HG03575 (cell line): ENCODE measurements around the gene SMLR1.

Experiments used
- ATAC-seq: cut with Tn5 transposase; IDR thresholded peaks from one replicate; pipeline ENCODE4 v1.9.1; 2021; ENCODE audit not compliant: unreplicated experiment, insufficient number of reproducible peaks, low FRiP score; ENCODE audit errors: extremely low read depth

Gene SMLR1

GRCh38 chr6:130843575-130844320 is 16.5 kb downstream of the SMLR1 start:
- ATAC-seq = no peak

GRCh38 chr6:130846501-130846900 is 19.3 kb downstream of the SMLR1 start:
- ATAC-seq = no peak

GRCh38 chr6:130847001-130847910 is 20.1 kb downstream of the SMLR1 start:
- no peak for ATAC-seq

DNA sequence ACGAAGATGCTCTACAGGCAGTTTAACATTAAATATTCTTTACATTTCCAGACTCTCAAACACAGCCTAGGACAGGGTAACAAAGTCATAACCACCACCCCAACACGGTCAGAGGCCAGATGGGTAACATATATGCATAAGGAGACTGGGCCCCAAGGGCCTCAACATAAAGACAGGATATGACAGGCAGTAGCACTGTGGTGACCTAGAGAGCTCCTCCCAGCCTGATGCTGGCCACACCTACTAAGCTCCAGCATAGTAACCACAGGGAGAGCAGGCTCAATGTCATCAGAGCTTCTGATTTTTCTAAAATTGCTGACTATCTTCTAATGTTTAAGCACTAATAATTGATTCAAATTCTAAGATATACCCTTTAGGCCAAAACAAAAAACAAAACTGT is 21.7 kb downstream of the SMLR1 start:
- peak; percentile 70 for ATAC-seq

- ATAC-seq = no peak
Measured at GRCh38 chr6:130849594-130849993, 22.4 kb downstream of the SMLR1 start.

GRCh38 chr6:130851026-130851425 is 23.8 kb downstream of the SMLR1 start:
- ATAC-seq = no peak

DNA sequence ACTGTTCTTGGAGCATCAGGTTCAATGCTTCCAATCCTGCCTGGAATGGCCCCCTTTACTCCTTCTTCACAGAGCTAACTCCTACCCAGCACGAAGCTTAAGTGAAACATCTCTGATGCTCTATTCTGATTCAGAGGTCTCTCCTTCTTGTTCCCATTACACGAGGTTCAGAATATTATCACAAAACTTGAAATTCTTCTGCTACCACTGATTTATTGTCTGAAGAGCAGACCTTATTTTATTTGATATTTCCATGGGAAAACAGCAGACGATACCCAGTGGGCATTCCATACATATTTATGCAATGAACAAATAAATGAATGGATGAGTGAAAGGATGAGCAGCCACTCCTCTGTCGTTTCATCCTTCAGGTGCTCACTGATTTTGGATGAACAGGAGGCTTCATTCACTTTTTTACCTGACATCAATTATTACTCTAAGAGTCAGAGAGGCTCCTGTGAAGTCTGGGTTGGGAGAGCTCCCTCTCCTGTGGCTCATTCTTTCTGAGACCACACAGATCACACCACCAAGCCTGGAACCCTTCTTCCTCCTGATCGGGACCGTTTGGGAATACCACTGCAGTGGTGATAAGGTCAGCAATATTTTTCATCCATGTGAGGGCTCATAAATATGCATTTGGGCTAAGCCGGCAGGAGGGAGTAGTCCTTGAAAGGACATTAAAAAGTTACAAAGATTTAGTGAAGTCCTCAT is 25.8 kb downstream of the SMLR1 start:
- ATAC-seq = no peak

DNA sequence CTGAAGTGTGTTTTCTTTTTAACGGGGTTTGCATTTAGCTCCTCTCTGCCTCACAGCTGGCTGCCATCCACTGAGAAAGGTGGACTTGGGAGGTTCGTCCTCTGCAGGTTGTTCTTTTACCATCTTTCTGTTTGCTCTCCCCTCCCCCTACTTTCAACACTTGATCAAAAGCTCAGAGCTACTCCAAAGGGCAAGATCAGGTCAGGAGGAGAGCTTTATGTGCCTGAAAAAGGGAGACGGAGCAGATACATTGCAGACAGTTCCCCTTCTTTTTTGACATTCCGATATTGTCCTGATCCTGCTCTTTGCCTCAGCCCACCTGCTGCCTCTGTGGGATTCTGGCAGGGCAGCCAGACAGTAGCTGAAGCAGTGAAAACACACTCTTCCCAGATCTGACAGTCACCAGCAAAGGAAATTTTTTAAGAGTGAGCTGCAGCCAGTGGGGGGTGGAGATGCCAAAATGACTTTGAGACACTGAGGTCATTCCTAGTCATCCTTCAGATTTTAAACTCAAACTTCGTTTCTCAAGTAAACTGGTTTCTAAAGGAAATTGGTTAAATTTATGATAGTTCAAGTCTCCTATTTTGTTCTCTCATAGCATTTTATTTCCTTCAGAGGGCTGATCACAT is 26.5 kb downstream of the SMLR1 start:
- no peak for ATAC-seq

- no peak for ATAC-seq
Measured at GRCh38 chr6:130858054-130858453, 30.8 kb downstream of the SMLR1 start.

DNA sequence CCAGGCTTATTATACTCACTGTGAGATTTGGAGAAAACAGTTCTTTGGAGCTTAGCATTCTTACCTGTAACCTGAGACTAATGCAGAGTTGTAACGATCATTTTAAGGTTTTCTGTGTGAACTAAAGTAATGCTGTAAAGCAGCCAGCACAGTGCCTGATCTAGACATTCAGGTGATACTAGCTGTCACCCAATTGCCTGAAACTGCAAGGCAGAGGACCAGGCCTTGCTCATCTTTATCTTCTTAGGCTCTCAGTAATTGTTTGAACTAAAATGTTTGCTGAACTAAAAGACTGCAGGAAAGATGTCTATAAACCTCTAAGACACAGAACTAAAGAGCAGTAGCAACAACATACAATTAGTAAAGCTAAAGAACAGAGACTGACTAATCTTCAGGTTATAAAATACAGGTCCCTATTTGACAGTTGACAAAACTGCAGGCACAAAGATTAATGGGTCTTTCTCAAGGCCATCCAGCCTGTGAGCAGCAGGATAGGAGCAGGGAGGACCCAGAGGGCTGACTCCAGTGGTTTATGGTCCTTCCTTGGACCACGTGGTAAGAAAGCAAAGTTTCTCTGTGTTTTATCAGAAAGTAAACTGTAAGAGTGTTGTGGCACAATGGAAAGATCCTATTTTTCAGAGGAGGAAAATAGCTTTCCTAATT is 31.4 kb downstream of the SMLR1 start:
- ATAC-seq = no peak

DNA sequence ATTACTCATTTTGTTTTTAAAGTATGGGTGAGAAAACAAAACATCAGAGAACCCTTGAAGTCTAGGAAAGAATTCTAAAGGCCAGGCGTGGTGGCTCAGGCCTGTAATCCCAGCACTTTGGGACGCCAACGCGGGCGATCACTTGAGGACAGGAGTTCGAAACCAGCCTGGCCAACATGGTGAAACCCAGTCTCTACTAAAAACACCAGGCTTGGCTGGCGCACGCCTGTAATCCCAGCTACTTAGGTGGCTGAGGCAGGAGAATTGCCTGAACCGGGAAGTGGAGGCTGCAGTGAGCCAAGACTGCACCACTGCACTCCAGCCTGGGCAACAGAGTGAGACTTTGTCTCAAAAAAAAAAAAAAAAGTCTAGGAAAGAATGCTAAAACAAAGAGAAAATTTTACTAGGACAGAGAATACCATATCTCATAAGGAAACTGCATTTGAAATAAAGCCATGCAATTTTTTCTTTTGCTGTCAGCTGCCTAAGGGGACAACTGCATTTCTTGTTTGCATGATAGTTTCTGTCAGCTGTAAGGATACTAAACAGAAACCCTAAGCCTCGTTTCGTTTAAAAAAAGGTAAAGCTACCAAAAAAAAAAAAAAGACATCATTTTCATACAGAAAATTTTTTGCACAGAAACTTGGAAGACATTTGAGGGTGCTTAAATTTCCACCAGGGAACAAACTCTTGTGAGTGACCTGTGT is 32.1 kb downstream of the SMLR1 start:
- no peak for ATAC-seq

GRCh38 chr6:130862370-130862769 is 35.2 kb downstream of the SMLR1 start:
- ATAC-seq = no peak

- ATAC-seq = no peak
Measured at GRCh38 chr6:130863415-130864230, 36.4 kb downstream of the SMLR1 start.

- ATAC-seq = no peak
Measured at GRCh38 chr6:130864344-130864743, 37.1 kb downstream of the SMLR1 start.

- no peak for ATAC-seq
Measured at GRCh38 chr6:130865793-130866192, 38.6 kb downstream of the SMLR1 start.

- ATAC-seq = no peak
Measured at GRCh38 chr6:130869681-130870080, 42.5 kb downstream of the SMLR1 start.

GRCh38 chr6:130870179-130870880 is 43.1 kb downstream of the SMLR1 start:
- ATAC-seq = no peak
